ENCODE data around the gene APC2.
"Not testable (repeated sequence)": the region's sequence is repeated elsewhere in the genome, so short reads cannot be mapped to it uniquely, and the experiment has no call there.

The APC2 gene

DNA sequence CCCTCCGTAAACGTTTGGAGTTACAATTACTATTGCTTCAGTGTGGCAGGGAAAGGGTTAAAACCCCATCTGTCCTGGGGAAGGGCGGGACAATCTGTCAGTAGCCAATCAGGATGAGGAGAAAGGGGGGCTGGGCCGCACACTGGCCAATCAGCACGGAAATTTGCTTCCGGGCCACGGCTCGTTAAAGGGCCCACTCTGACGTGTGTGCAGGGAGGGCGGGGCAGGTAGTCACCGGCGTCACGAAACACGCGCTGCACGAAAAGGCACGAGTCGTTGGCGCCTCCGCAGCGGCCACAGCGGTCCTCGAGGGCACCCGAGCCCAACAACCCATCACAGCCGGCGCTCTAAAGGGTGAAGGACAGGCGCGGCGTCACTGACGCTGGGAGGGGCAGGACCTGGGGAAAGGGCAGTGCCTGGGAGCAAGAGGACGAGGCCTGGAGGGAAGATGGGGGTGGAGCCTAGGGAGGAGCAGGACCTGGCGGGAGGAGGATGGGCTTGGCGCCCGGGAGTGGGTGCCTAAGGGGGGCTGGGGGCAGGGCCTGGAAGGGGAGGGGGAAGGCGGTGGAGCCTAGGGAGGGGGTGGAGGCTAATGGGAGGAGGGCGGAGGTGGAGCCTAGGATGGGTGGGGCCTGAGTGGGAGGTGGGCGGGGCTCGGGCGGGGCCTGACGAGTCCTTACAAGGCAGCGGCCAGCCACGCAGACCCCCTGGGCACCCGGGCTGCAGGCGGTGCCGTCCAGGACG, 58.0 kb downstream of the APC2 start:
- peak; percentile 79 to 87 for DNase-seq (ENCODE audit: extremely low read depth in 1 of 2, low read depth in 1 of 2)

DNA sequence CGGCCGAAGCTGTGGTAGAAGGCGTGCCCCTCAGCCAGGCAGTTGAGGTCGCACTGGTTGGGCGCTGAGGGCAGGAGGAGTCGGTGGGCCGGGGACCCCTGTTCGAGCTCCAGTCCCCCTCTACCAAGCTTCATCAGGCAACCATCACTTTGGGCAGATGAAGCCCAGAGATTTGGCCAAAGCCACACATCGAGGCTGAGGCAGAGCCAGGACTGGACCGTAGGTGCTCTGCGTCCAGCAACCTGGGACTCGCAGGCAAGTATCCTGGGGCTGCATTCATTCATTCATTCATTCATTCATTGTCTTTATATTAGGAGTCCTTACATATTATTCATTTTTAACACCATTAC, 58.6 kb downstream of the APC2 start:
- no peak for DNase-seq (ENCODE audit: extremely low read depth in 1 of 2, low read depth in 1 of 2)

DNA sequence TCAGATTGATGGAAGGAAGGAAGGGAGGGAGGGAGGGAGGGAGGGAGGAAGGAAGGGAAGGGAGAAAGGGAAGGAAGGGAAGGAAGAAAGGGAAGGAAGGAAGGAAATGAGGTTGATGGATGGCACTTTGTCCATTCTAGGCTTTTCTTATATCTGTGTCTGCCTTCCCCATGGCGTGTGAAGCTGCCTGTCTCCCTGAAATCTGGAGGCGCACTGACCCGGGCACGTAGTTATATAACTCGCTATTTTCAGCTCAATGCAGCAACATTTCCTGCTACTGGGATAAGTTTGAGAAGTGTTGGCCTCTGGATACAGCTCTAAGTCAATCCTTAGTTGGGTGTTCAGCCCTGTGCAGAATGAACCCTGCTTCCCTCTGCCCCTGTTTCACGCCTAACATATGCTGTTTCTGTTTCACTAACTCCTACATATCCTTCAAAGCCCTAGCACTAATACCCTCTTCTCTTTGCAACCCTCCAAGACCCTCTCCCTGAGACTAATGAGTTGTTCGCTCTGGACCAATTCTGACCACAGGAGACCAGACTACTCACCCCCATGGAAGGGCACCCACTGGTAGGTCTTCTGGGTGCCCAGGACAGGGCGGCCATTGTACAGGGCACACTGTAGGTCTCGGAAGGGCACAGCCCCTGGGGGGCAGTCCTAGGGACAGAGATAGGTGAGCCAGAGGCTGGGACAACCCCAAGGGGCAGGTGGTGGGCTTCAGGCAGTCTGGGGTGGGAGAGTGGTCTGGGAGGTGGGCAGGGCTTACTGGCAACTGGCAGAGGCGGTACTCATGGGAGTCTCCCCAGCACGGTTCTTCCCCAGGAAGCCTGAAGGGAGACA, 59.9 kb downstream of the APC2 start:
- DNase-seq (ENCODE audit: extremely low read depth in 1 of 2, low read depth in 1 of 2): no peak

DNA sequence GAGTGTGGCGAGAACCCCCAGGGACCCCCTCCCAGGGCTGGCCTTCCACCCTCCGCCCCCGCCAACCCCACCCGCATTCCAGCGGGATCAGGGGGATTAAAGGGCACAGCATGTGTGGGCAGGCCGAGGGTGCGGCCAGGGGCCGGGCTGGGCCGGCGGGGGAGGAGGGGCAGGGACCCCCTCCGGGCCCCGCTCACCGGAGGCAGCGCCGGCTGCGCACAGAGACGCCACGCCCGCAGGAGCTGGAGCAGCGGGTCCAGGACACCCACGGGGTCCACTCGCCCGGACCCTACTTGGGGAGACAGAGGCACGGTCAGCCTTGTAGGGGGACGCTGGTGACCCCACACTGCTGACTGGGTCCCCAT, 60.5 kb downstream of the APC2 start:
- no peak for DNase-seq (ENCODE audit: extremely low read depth in 1 of 2, low read depth in 1 of 2)

DNA sequence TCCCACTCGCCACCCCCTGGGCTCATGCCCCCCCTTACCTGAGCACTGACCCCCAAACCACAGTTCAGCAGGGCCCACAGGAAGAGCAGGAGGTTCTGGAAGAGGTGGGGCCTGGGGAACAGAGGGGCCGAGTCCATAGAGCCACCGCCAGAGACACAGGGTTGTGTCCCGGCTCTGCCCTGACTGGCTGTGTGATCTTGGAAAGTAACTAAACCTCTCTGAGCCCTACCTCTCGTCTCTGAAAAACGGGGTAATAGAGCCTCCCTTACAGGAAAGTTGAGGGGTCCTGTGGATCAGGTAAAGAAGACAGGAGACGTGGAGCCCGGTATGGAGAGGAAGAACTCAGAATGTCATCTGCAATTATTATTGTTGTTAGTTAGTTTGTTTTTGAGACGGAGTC, 60.9 kb downstream of the APC2 start:
- DNase-seq (ENCODE audit: extremely low read depth in 1 of 2, low read depth in 1 of 2): no peak

DNA sequence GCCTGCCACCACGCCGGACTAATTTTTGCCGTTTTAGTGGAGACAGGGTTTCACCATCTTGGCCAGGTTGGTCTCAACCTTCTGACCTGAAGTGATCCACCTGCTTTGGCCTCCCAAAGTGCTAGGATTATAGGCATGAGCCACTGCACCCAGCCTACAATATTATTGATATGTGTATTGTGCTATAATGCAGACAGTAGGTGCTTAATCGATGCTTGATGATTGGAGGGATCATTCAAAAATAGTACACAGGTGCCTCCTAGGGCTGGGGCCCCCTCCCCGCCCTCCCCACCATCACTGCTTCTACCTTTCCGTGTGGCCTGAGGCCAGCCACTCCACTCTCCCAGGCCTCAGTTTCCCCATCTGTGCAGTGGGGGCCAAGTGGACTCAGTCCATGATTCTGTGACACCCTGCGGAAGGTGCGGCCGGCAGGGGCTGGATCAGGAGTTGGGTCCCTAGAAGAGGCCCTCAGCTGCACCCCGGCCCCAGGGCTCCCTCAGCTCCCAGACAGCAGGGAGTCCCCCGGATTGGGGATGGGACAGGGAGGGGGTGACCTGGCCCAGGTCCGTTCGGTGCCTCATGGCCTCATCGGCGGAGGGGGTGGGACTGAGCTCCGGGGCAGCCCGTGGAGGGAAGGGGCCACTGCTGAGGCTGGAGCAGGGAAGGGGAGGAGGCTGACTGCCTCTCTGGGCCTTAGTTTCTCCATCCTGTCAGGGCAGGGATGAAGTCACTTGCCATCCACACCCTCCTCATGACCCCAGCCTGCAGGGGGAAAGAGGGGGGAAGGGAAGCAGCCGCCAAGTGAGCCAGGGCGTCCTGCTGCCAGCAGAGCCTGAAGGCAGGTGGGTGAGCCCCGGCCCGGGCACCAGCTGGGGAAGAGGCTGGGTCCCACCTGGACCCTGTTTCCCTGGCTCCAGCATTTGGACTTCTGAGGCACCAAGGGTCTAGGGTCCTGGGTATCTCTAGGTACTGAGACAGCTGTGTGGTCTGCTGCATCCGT, 61.7 kb downstream of the APC2 start:
- DNase-seq (ENCODE audit: extremely low read depth in 1 of 2, low read depth in 1 of 2): no peak

DNA sequence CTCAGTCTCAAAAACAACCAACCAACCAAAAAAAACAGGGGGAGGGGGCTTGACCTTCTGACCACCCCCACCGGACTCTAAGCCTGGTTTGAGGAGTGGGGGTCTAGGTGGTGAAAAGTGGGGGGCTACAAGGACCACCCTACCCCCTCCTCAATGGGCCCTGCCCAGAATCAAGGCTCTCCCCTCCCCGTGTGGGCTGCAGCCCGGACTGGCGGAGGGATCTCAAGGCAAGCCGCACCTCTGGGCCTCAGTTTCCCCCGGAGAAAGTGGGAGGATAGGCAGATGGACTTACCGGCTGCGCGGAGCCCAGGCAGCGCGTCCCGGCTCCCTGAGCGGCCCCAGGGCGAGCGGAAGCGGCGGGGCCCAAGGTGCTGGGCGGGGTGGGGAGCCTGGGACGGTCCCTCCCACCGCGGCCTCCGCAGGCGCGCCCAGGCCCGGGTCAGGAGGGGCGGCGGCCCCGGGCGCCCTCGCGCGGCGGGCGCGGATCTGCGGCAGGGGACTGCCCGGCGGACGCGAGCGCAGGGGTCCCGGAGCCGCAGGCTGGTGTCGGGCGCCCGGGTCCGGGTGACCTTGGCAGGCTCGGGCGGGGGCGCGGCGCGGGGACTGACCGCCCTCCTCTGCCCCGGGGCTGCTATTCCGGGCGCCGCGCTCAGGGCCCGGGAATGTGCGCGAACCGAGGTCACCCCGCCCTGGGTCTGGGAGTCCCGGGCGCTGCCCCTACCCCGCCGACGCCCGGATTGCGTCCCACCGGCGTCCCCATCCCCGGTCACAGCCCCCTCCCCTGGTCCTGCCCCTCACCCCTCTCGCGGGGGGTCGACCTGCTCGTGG, 63.0 kb downstream of the APC2 start, which contains the start of gene ADAMTSL5:
TSS of gene ADAMTSL5 (minus strand) at position 349 of the 828 bp plus-strand sequence. CDS start 2,076 bp downstream, outside the sequence.
- DNase-seq (ENCODE audit: extremely low read depth in 1 of 2, low read depth in 1 of 2): peak in 1 of 2 donors; percentile 47

DNA sequence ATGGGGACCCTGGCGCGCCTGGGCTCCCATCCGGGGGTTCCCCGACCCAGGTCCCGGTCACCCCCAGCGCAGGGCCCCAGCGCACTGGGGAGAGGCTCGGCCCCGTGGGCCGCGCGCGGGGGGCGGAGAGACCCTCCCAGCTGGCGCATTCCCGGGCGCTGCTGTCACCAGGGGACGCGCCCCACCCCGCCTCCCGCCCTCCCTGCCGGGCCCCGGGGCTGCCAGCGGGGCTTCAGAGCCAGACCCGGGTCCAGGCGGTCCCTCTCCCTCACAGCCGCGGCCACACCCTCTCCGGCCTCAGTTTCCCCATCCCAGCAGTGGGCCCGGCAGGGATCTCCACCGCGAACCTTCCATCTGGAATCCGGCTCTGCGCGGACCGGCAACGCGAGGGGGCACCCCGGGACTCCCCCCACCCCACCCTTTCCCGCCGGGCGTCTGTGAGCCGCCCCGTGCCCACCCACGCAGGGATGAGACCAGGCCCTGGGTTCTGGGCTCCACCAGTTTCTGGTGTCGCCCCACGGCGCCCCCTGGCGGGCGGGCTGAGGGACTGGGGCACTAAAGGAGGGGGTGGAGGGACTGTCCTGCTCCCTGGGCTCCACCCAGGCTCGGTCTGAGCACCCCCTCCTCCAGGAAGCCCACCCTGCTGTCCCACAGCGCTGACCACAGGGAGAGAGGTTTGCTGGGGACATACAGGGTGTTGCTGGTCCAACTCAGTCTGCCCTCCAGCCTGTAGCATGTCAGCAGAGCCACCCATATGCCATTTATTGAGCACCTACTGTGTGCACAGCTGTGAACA, 63.8 kb downstream of the APC2 start:
- DNase-seq (ENCODE audit: extremely low read depth in 1 of 2, low read depth in 1 of 2): peak in 1 of 2 donors; percentile 62

DNA sequence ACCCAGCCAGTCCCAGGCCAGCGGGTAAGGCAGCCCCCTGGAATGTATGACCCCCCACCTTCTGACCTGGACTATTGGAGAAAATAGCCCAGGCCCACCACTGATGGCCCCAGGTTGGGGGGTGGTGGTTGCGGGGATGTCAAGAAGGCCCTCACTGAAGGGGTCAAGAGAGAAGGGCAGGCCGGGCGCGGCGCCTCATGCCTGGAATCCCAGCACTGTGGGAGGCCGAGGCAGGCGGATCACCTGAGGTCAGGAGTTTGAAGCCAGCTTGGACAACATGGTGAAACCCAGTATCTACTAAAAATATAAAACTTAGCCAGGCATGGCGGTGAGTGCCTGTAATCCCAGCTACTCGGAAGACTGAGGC, 64.4 kb downstream of the APC2 start:
- DNase-seq (ENCODE audit: extremely low read depth in 1 of 2, low read depth in 1 of 2): no peak

DNA sequence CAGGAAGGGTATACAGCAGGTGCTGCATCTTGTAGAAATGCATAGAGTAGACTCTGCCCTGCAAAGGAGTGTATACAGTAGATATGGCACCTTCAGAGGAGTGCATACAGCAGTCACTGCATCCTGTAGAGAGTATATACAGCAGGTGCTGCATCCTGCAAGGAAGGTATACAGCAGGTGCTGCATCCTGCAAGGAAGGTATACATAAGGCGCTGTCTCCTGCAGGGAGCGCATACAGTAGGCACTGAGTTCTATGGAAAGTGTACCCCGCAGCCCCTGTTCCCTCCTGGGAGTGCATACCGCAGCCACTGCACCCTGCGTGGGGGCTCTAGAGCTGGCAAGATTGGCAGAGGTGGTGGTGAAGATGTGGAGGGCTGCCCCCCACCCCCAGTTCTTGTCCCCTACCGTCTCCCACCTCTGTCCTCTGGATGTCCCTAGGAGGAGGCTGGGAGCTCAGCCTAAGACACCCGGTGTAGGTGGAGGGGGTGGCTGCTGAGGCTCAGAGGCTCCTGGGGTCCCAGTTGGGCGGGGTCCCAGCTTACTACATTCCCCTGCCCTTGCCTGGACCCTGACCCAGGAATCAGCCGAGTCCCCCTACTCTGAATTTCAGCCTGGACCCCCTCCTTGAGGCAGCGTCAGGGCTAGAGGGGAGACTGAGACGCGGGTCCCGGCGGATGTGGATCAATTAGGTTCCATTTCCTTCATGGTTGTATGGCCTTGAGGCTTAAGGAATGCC, 65.2 kb downstream of the APC2 start:
- DNase-seq (ENCODE audit: extremely low read depth in 1 of 2, low read depth in 1 of 2): no peak

DNA sequence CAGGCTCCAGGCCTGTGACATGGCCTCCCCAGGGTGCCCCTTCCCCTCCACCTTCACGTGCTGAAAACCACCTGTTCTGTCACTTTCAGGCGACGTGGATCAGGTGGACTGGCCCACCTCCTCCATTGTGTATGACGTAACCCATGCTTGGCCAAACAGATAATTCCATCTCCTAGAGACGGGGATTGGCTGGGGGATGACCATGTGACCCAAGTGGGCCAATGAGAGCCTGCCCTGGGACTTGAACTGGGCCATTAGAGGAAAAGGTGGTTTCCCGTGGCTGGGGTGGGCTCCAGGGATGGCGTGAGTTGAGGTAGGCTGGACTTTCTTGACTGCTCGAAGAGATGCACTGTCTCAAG, 66.5 kb downstream of the APC2 start:
- no peak for DNase-seq (ENCODE audit: extremely low read depth in 1 of 2, low read depth in 1 of 2)

DNA sequence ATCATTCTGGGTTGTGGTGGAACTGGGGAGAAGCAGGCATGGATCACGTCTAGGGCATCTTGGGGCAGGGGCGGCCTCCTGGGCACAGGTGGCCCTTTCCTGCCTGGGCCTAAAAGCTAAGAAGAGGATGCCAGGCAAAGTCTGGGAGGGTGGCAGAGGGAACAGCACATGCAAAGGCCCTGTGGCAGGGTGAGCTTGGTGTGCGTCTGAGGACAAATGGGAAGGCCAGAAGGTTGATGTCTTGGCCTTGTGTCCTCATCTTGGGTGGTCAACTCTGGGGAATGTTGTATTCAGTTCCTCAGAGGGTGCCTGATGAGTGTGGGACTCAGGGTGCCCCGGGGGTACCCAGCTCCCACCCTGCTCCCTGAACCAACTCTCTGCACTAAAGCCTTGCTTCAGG, 68.5 kb downstream of the APC2 start:
- DNase-seq (ENCODE audit: extremely low read depth in 1 of 2, low read depth in 1 of 2): no peak

DNA sequence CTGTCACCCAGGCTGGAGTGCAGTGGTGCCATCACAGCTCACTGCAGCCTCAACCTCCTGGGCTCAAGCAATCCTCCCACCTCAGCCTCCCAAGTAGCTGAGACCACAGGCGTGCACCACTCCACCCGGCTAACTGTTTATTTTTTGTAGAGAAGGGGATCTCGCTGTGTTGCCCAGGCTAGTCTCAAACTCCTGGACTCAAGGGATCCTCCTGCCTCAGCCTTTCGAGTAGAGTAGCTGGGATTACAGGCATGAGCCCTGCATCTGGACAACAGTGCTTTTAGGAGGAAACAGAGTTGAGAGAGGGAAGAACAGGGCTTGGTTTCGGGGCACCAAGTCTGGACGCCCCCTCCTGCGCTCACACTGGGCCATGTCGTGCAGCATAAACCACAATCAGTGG, 69.9 kb downstream of the APC2 start:
- DNase-seq (ENCODE audit: extremely low read depth in 1 of 2, low read depth in 1 of 2): not testable (repeated sequence)

DNA sequence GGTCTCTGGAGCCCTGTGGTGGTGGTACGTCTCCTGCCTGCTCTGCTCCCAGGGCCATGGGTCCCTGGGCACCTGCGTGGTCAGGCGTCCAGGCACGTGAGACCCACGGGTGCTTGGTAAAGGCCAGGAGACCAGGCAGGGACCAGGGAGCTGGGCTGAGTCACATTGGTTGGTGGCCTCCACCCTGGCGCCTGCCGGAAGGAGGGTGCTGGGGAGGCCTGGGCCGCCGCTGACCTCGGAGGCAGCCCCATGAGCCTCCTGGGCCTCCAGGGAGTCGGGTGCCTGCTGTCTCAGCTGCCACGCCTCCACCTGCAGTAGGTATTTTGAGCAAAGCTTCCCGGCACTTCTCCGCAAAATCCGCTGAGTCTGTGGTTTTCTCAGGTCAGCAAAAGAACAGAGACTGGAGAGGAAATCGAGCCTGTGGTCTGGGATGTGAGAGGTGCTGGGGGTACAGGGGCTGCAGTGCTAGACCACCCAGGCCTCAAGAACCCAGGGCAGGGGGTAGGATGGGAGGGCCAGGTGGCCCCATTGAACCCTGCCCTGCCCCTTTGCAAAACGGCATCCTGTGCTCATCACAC, 70.4 kb downstream of the APC2 start:
- DNase-seq (ENCODE audit: extremely low read depth in 1 of 2, low read depth in 1 of 2): no peak

DNA sequence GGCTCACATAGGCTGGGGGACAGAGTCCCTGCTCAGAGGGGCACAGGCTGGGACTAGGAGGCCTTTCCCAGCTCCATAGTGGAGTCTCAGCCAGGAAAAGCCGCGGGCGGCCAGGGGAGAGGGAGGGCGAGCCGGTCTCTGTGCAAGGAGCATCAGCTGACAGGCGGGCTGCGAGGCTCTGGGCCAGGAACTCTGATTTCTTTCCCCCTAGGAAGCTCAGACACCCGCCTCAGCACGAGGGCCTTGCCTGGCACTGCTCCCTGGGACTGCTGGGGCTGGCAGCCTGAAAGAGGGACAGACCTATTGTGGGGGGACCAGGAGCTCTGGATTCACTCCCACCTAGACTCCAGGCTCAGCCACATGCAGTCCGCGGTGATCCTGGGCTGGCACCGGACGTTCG, 71.7 kb downstream of the APC2 start:
- DNase-seq (ENCODE audit: extremely low read depth in 1 of 2, low read depth in 1 of 2): no peak

DNA sequence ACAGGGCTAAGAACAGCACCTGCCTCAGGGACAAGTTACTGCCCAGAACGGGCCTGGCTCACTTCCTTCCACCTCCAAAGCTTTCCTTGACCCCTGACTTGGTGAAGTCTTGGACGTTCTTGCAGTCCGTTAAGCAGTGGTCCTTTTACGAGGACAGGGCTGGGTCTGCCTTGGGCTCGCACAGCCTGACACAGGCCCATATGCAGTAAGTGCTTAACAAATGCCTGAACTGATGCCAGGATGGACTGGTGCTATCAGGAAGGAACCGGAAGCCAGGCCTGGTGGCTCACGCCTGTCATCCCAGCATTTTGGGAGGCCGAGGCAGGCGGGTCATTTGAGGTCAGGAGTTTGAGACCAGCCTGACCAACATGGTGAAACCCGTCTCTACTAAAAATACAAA, 72.1 kb downstream of the APC2 start:
- no peak for DNase-seq (ENCODE audit: extremely low read depth in 1 of 2, low read depth in 1 of 2)

DNA sequence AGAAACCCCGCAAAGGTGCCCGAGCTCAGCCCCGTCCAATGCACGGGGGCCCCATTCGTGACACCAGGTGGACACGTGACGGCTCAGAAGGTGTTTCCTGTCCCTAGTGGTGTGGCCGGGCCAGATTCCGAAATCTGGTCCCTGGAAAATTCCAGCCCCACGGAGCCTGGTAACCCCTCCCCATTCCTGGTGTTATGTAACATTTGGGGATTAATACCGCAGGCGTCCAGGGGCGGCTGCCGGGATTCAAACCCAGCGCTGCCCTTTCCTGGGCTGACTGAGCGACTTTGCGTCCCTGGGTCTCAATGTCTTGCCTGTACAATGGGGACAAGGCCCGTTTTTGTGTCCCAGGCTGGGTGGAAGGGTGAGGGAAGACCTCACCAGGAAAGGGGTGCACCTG, 72.9 kb downstream of the APC2 start:
- no peak for DNase-seq (ENCODE audit: extremely low read depth in 1 of 2, low read depth in 1 of 2)
